SU-DHL-6 (cell line): ENCODE measurements around the gene TMEM204.

ENCODE experiments used
- H2AFZ ChIP-seq: fragments of 200-600 bp; sonication (generic); 2 replicates; pipeline ENCODE4 v1.6.1; 2014; ENCODE audit warnings: low read depth, mild to moderate bottlenecking, moderate library complexity, mixed read lengths, antibody characterized with exemption, low read length; ENCODE audit not compliant: severe bottlenecking
- H3F3A ChIP-seq: fragments of 200-600 bp; shearing (Covaris generic); 2 replicates; pipeline ENCODE4 v1.6.0; 2016; ENCODE audit warnings: antibody characterized with exemption, mild to moderate bottlenecking; ENCODE audit not compliant: insufficient read depth
- H3K27ac ChIP-seq: fragments of 200-600 bp; sonication (generic); 2 replicates; pipeline ENCODE4 v1.5.1; 2016; ENCODE audit warnings: low read depth, mild to moderate bottlenecking, low read length, moderate library complexity, mixed read lengths
- H3K27me3 ChIP-seq: fragments of 200-600 bp; sonication (generic), shearing (Covaris generic); 2 replicates; pipeline ENCODE4 v1.6.0; 2014; ENCODE audit warnings: mild to moderate bottlenecking, low read length
- H3K36me3 ChIP-seq: fragments of 200-600 bp; sonication (generic); 2 replicates; pipeline ENCODE4 v1.6.1; 2014; ENCODE audit warnings: mild to moderate bottlenecking, low read length, mixed read lengths
- H3K4me2 ChIP-seq: fragments of 300-600, 200-600 bp; shearing (Covaris generic), sonication (generic); 2 replicates; pipeline ENCODE4 v1.6.0; 2014; ENCODE audit warnings: low read length, low read depth, mild to moderate bottlenecking; ENCODE audit not compliant: poor library complexity, severe bottlenecking
- H3K4me3 ChIP-seq: fragments of 200-600 bp; sonication (generic); 2 replicates; pipeline ENCODE4 v1.5.1; 2014; ENCODE audit warnings: antibody characterized with exemption, low read length, mild to moderate bottlenecking, mixed read lengths; ENCODE audit not compliant: insufficient read depth, poor library complexity, severe bottlenecking
- H3K79me2 ChIP-seq: fragments of 200-600 bp; sonication (generic); 2 replicates; pipeline ENCODE4 v1.6.1; 2014; ENCODE audit warnings: mild to moderate bottlenecking, low read length, moderate library complexity; ENCODE audit not compliant: insufficient read depth
- H3K9ac ChIP-seq: fragments of 200-600 bp; sonication (generic); 2 replicates; pipeline ENCODE4 v1.7.0; 2014; ENCODE audit warnings: mild to moderate bottlenecking, low read length
- H3K9me2 ChIP-seq: fragments of 200-600 bp; sonication (generic); replicated peaks from 2 replicates; pipeline ENCODE4 v1.6.1; 2014; ENCODE audit warnings: low read length; ENCODE audit not compliant: insufficient read depth
- H3K9me3 ChIP-seq: fragments of 200-600 bp; sonication (generic); 2 replicates; pipeline ENCODE4 v1.6.1; 2014; ENCODE audit warnings: low read length, mixed read lengths; ENCODE audit not compliant: insufficient read depth
- H4K20me1 ChIP-seq: fragments of 200-600 bp; sonication (generic); 2 replicates; pipeline ENCODE4 v1.6.1; 2014; ENCODE audit warnings: low read depth, mild to moderate bottlenecking, antibody characterized with exemption, low read length, moderate library complexity, mixed read lengths
- EZH2phosphoT487 ChIP-seq: fragments of 200-600 bp; sonication (generic), shearing (Covaris generic); conservative IDR thresholded peaks from 2 replicates; pipeline ENCODE4 v1.6.1; 2018; ENCODE audit warnings: mild to moderate bottlenecking, antibody characterized with exemption, low read length, moderate library complexity, mixed read lengths
- TF ChIP-seq, protein P1 (sequence below): fragments of 200-600 bp; sonication (generic); IDR thresholded peaks from one replicate; pipeline ENCODE4 v1.5.1; 2017; ENCODE audit warnings: antibody characterized with exemption, mild to moderate bottlenecking, low read length, moderate library complexity; ENCODE audit not compliant: insufficient read depth, poor library complexity, severe bottlenecking

Gene TMEM204

DNA sequence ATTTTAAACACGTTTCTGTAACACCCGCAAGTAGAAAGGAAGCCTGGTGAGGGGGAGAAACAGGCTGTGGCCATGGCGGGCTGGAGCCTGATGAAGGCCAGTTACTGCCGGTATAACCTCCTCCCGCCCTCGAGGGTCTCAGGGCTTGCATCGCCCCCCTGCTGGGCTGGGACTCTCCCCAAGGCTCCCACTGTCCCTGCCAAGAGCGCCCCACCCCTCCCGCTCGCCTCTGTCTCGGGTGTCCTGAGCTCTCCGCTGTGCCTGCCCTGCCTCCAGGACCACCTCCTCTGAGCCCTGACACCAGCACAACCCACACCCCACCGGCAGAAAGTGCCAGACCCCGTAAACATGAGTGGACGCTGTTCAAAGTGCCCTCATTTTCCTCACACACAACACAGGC is 18.7 kb downstream of the TMEM204 start:
- no peak overlapping the region for H3K4me2 ChIP-seq
- no peaks in the 10 kb centered on the region for H4K20me1 ChIP-seq
- H3K9me2 ChIP-seq, result no peaks in the 10 kb centered on the region
- H3K27me3 ChIP-seq, result no peaks in the 10 kb centered on the region
- H3K9ac ChIP-seq, result no peak overlapping the region
- H3F3A ChIP-seq, result no peaks in the 10 kb centered on the region
- no peaks in the 10 kb centered on the region for H3K9me3 ChIP-seq
- H3K79me2 ChIP-seq, result no peaks in the 10 kb centered on the region
- H3K27ac ChIP-seq, result no peak overlapping the region
- H3K36me3 ChIP-seq, result no peaks in the 10 kb centered on the region
- H3K4me3 ChIP-seq, result no peak overlapping the region
- TF ChIP-seq, protein P1, sequence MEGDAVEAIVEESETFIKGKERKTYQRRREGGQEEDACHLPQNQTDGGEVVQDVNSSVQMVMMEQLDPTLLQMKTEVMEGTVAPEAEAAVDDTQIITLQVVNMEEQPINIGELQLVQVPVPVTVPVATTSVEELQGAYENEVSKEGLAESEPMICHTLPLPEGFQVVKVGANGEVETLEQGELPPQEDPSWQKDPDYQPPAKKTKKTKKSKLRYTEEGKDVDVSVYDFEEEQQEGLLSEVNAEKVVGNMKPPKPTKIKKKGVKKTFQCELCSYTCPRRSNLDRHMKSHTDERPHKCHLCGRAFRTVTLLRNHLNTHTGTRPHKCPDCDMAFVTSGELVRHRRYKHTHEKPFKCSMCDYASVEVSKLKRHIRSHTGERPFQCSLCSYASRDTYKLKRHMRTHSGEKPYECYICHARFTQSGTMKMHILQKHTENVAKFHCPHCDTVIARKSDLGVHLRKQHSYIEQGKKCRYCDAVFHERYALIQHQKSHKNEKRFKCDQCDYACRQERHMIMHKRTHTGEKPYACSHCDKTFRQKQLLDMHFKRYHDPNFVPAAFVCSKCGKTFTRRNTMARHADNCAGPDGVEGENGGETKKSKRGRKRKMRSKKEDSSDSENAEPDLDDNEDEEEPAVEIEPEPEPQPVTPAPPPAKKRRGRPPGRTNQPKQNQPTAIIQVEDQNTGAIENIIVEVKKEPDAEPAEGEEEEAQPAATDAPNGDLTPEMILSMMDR, result no peak
- TF ChIP-seq EZH2phosphoT487, result no peak
- no peak overlapping the region for H2AFZ ChIP-seq

DNA sequence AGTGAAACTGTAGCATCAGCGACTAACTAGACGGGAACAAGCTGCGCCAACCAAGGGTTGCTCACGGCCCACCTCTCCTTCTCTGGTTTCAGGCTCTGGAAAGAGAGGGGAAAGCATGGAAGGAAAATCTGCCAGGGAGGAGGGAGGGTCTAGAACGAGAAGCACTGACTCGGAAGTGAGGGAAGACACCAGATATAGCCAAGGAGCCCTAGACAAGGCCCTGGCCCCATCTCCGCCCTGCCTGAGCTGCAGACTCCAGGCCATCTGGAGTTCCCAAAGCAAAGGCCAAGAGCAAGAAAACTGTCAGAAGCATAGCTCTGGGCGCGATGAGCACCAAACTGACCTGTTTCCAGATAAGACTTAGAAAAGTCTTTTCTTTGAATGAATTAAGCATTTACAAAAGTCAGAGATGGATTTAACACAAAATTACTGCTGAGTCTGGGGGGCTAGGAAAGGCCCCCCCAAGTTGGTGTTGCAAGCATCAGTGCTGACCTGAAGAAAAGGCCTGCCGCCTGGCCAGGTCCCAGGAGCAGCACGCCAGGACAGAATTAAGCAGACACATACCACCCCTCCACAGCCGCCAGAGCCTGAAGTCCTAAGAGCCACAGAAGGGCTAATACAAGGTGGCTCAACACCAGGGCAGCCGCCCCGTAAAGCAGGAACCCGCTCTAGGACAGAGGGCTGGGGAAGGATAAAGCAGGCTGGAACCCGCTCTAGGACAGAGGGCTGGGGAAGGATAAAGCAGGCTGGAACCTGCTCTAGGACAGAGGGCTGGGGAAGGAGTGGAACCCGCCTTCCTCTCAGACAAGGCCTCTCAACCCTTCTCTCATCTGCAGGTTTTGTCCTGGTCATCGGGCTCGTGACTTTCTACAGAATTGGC is 20.7 kb downstream of the TMEM204 start:
- H3K36me3 ChIP-seq, result no peaks in the 10 kb centered on the region
- H3K9ac ChIP-seq, result no peak overlapping the region
- H3K9me2 ChIP-seq, result no peaks in the 10 kb centered on the region
- no peak overlapping the region for H3K27ac ChIP-seq
- no peak overlapping the region for H3K4me2 ChIP-seq
- H2AFZ ChIP-seq, result no peak overlapping the region
- no peaks in the 10 kb centered on the region for H3K9me3 ChIP-seq
- no peaks in the 10 kb centered on the region for H3F3A ChIP-seq
- H3K79me2 ChIP-seq, result no peaks in the 10 kb centered on the region
- H4K20me1 ChIP-seq, result no peaks in the 10 kb centered on the region
- H3K4me3 ChIP-seq, result no peak overlapping the region
- TF ChIP-seq EZH2phosphoT487, result no peak
- TF ChIP-seq, protein P1, result no peak
- H3K27me3 ChIP-seq, result no peaks in the 10 kb centered on the region

DNA sequence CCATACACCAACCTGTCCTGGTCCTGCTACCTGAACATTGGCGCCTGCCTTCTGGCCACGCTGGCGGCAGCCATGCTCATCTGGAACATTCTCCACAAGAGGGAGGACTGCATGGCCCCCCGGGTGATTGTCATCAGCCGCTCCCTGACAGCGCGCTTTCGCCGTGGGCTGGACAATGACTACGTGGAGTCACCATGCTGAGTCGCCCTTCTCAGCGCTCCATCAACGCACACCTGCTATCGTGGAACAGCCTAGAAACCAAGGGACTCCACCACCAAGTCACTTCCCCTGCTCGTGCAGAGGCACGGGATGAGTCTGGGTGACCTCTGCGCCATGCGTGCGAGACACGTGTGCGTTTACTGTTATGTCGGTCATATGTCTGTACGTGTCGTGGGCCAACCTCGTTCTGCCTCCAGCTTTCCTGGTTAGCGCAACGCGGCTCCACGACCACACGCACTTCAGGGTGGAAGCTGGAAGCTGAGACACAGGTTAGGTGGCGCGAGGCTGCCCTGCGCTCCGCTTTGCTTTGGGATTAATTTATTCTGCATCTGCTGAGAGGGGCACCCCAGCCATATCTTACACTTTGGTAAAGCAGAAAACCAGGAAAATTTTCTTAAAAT is 21.5 kb downstream of the TMEM204 start:
- H3K9ac ChIP-seq, result no peak overlapping the region
- no peak overlapping the region for H2AFZ ChIP-seq
- H4K20me1 ChIP-seq, result no peaks in the 10 kb centered on the region
- no peaks in the 10 kb centered on the region for H3K36me3 ChIP-seq
- no peaks in the 10 kb centered on the region for H3K79me2 ChIP-seq
- no peak overlapping the region for H3K4me2 ChIP-seq
- H3F3A ChIP-seq, result no peaks in the 10 kb centered on the region
- no peaks in the 10 kb centered on the region for H3K27me3 ChIP-seq
- H3K4me3 ChIP-seq, result no peak overlapping the region
- H3K27ac ChIP-seq, result no peak overlapping the region
- TF ChIP-seq EZH2phosphoT487, result no peak
- TF ChIP-seq, protein P1, result no peak
- H3K9me3 ChIP-seq, result no peaks in the 10 kb centered on the region
- no peaks in the 10 kb centered on the region for H3K9me2 ChIP-seq
